Loucy (cell line): ENCODE data around the gene NDRG2.

Experiments used
- H2AFZ ChIP-seq: fragments of 200-600 bp; sonication (generic); 2 replicates; pipeline ENCODE4 v1.6.0; 2016; ENCODE audit warnings: antibody characterized with exemption, mild to moderate bottlenecking, low read length, moderate library complexity
- H3F3A ChIP-seq: fragments of 200-600 bp; 2 replicates; pipeline ENCODE4 v1.6.0; 2016; ENCODE audit warnings: antibody characterized with exemption, low read depth, mild to moderate bottlenecking
- H3K27me3 ChIP-seq: fragments of 200-600 bp; sonication (generic); 2 replicates; pipeline ENCODE4 v1.6.1; 2014; ENCODE audit warnings: low read length, mild to moderate bottlenecking; ENCODE audit not compliant: insufficient read depth, poor library complexity, severe bottlenecking
- H3K36me3 ChIP-seq: fragments of 200-600 bp; sonication (generic); 2 replicates; pipeline ENCODE4 v1.6.1; 2016; ENCODE audit warnings: low read length; ENCODE audit not compliant: insufficient read depth
- H3K4me1 ChIP-seq: fragments of 200-600 bp; sonication (generic); 2 replicates; pipeline ENCODE4 v1.5.1; 2014; ENCODE audit warnings: low read length, mild to moderate bottlenecking; ENCODE audit not compliant: insufficient read depth, poor library complexity, severe bottlenecking
- H3K4me2 ChIP-seq: fragments of 200-600 bp; sonication (generic); 2 replicates; pipeline ENCODE4 v1.6.0; 2014; ENCODE audit warnings: antibody characterized with exemption, low read length, low read depth, mild to moderate bottlenecking; ENCODE audit not compliant: poor library complexity, severe bottlenecking
- H3K4me3 ChIP-seq: fragments of 200-600 bp; sonication (generic); 2 replicates; pipeline ENCODE4 v1.5.1; 2014; ENCODE audit warnings: low read length, mild to moderate bottlenecking, mixed read lengths; ENCODE audit not compliant: poor library complexity, severe bottlenecking
- H3K79me2 ChIP-seq: fragments of 200-600 bp; sonication (generic); 2 replicates; pipeline ENCODE4 v1.6.1; 2014; ENCODE audit warnings: low read length; ENCODE audit not compliant: insufficient read depth
- H3K9ac ChIP-seq: fragments of 200-600 bp; sonication (generic); 2 replicates; pipeline ENCODE4 v1.6.0; 2014; ENCODE audit warnings: mild to moderate bottlenecking, low read depth, low read length, moderate library complexity; ENCODE audit not compliant: poor library complexity, severe bottlenecking
- H3K9me2 ChIP-seq: fragments of 200-600 bp; sonication (generic); replicated peaks from 2 replicates; pipeline ENCODE4 v1.6.1; 2016; ENCODE audit warnings: low read depth, low read length, mixed read lengths
- H3K9me3 ChIP-seq: fragments of 200-600 bp; sonication (generic); 2 replicates; pipeline ENCODE4 v1.6.1; 2014; ENCODE audit warnings: mild to moderate bottlenecking, antibody characterized with exemption, low read length, low read depth; ENCODE audit not compliant: insufficient read depth
- H4K20me1 ChIP-seq: fragments of 200-600 bp; sonication (generic); 2 replicates; pipeline ENCODE4 v1.6.0; 2014; ENCODE audit warnings: antibody characterized with exemption, low read length, mild to moderate bottlenecking; ENCODE audit not compliant: insufficient read depth, poor library complexity, severe bottlenecking
- EZH2phosphoT487 ChIP-seq: fragments of 200-600 bp; IDR thresholded peaks from 2 replicates; pipeline ENCODE4 v1.6.1; 2018; ENCODE audit warnings: antibody characterized with exemption, mild to moderate bottlenecking, moderate library complexity, borderline replicate concordance
- TF ChIP-seq, protein P1 (sequence below): fragments of 200-600 bp; sonication (generic); conservative IDR thresholded peaks from 2 replicates; pipeline ENCODE4 v1.5.1; 2014; ENCODE audit warnings: mild to moderate bottlenecking, antibody characterized with exemption, low read length

NDRG2 gene

DNA sequence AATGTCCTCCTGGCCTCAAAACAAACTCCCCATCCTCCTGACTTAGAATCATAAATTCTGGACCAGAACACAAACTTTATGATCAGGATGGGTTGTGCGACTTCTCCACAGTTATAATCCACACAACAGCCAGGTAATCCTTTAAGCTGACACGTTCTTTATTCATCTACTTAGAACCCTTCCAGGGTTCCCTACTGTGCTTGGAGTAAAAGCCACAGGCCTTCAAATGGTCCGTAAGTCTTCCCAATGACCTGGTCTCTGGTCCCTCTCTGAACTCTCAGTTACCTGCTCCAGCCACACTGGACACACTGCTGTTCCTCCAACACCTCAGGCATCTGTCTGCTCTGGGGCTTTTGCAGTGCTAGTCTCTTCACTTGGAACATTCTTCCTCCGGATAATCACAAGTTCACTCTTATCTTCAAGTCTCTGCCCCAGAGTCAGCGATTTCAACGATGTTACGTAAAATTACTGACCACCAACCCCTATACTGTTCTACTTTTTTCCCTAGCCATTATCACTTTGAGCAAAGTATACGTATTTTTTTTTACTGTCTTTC is 15.6 kb upstream of the NDRG2 start:
- H3K27me3 ChIP-seq, result no peaks in the 10 kb centered on the region
- no peaks in the 10 kb centered on the region for H3K36me3 ChIP-seq
- no peaks in the 10 kb centered on the region for H4K20me1 ChIP-seq
- H3K4me3 ChIP-seq, result no peak overlapping the region
- H3K9me3 ChIP-seq, result no peaks in the 10 kb centered on the region
- no peak overlapping the region for H3K4me2 ChIP-seq
- H3K9ac ChIP-seq, result no peak overlapping the region
- no peak overlapping the region for H2AFZ ChIP-seq
- no peaks in the 10 kb centered on the region for H3K79me2 ChIP-seq
- H3K9me2 ChIP-seq, result no peaks in the 10 kb centered on the region
- TF ChIP-seq EZH2phosphoT487, result no peak
- TF ChIP-seq, protein P1, sequence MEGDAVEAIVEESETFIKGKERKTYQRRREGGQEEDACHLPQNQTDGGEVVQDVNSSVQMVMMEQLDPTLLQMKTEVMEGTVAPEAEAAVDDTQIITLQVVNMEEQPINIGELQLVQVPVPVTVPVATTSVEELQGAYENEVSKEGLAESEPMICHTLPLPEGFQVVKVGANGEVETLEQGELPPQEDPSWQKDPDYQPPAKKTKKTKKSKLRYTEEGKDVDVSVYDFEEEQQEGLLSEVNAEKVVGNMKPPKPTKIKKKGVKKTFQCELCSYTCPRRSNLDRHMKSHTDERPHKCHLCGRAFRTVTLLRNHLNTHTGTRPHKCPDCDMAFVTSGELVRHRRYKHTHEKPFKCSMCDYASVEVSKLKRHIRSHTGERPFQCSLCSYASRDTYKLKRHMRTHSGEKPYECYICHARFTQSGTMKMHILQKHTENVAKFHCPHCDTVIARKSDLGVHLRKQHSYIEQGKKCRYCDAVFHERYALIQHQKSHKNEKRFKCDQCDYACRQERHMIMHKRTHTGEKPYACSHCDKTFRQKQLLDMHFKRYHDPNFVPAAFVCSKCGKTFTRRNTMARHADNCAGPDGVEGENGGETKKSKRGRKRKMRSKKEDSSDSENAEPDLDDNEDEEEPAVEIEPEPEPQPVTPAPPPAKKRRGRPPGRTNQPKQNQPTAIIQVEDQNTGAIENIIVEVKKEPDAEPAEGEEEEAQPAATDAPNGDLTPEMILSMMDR, result 0 out of 2 replicates have a peak, but pooled peaks have one; percentile 5
- H3K4me1 ChIP-seq, result peaks cover 32% of the 10 kb centered on the region
- no peaks in the 10 kb centered on the region for H3F3A ChIP-seq

DNA sequence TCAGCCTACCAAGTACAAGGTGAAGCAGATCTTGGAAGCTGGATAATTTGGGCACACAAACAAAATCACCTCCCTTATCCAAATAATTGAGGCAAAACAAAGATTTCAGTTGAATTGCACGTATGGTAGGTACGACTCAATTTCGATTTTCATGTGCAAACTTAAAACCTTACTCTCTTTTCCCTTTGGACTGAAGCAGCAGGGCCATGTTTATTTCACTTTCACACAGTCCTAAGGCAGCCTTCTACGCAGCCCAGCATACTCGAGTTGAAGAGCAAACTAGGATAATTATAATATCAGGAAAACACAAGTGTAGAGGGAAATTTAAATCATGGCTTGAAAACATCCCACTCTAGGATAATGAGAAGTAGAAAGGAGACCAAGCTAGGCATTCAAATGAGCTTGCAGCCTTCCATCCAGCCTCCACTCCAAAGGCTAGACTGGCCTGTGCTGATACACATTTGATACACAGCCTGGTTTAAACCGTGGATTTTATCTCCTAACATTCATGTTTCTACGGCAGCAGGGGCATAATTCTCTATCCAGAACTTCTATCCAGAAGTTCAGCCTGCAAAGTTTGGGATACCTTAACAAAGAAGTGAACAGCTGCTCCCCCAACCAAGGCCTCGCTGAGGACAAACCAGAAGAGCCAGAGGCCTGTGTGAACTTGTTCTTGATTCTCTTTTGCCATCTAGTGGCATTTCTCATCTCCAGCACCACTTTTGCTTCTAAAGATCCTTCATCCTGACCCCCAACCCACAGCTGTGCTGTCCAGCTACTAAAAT is 14.9 kb upstream of the NDRG2 start:
- no peak overlapping the region for H3K4me3 ChIP-seq
- H3K9me2 ChIP-seq, result no peaks in the 10 kb centered on the region
- H3F3A ChIP-seq, result no peaks in the 10 kb centered on the region
- H3K27me3 ChIP-seq, result no peaks in the 10 kb centered on the region
- peaks cover 25% of the 10 kb centered on the region for H3K4me1 ChIP-seq
- H3K4me2 ChIP-seq, result no peak overlapping the region
- H3K36me3 ChIP-seq, result no peaks in the 10 kb centered on the region
- TF ChIP-seq, protein P1, result peak; percentile 81
- no peak for TF ChIP-seq EZH2phosphoT487
- H3K9ac ChIP-seq, result peak overlapping the region; percentile 8
- no peaks in the 10 kb centered on the region for H4K20me1 ChIP-seq
- H3K9me3 ChIP-seq, result no peaks in the 10 kb centered on the region
- H2AFZ ChIP-seq, result peak overlapping the region; percentile 65
- no peaks in the 10 kb centered on the region for H3K79me2 ChIP-seq

DNA sequence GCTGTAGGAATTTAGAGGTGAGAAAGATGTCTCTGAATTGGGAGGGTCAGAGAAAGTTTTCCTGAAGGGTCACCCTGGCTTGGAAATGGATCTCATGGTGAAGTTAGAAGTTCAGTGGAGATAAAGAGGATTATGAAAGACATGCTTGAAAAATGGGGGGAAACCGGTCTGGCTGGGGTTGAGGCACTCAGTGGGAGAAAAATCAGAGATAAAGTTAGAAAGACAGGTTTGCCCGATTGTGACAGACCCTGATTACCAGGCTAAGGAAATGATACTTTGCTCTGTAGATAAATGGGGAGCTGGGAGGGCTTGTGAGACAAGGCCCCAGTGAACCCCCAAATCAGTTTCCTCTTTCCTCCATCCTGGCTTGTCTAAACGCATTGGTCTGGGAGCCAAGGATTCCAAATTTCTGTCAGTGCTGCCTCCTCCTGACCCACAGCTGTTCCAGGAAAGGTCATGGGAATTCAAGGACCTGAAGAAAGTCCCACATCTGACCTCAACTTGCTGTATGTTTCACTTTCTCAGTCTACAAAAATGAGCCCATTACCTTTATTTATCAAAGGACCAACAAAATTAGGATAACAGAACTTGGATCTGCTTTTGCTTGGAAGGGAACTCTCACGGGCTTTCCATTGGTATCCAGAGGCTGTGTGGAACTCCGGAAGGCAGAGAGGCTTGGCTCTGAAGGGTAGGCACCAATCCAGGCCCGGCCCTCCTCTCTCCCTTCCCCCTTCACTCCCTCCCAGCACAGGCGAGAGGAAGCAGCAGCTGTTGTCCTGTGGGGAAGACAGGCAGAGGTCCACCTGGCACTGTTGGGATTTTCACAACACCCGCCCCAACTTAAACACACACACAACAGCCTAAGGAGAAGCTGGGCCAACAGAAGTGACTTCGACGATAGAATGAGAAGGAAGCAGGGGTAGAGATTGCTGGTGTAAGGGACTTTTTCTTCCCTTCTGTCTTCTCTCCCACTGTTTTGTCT is 13.9 kb upstream of the NDRG2 start:
- H3F3A ChIP-seq, result no peaks in the 10 kb centered on the region
- TF ChIP-seq EZH2phosphoT487, result no peak
- TF ChIP-seq, protein P1, result no peak
- peak overlapping the region; percentile 8 for H3K9ac ChIP-seq
- H2AFZ ChIP-seq, result no peak overlapping the region
- H3K36me3 ChIP-seq, result no peaks in the 10 kb centered on the region
- no peaks in the 10 kb centered on the region for H3K79me2 ChIP-seq
- no peak overlapping the region for H3K4me3 ChIP-seq
- H3K9me2 ChIP-seq, result no peaks in the 10 kb centered on the region
- H3K9me3 ChIP-seq, result no peaks in the 10 kb centered on the region
- no peaks in the 10 kb centered on the region for H4K20me1 ChIP-seq
- peaks cover 15% of the 10 kb centered on the region for H3K4me1 ChIP-seq
- no peaks in the 10 kb centered on the region for H3K27me3 ChIP-seq
- H3K4me2 ChIP-seq, result no peak overlapping the region
